ENCODE data around the gene BAHD1.

GRCh38 chr15:40446144-40446543 is 5.4 kb downstream of the BAHD1 start:
- TF ChIP-seq SUZ12 (IDR thresholded peaks at IDR 0.05; ENCODE audit: extremely low read depth, insufficient read depth, insufficient read length) (no peak), ZNF274 (IDR thresholded peaks at IDR 0.05; ENCODE audit: low read depth, low read length) (no peak), YY1 (IDR thresholded peaks at IDR 0.05; ENCODE audit: insufficient read depth, insufficient read length) (no peak)

Data from NT2/D1 (cell line).